ENCODE measurements around the gene DHRS11. TPM values are rescaled to one million over a fixed set of nuclear protein-coding genes. Genes with fewer than 3 reads are reported as not detected.

The DHRS11 gene
- total and polyA plus RNA-seq, 2 of the 8 experiments (the other 6 are each of a cell fraction or from before 2014, with no cell fraction given), result 29.5 to 63.3 TPM

DNA sequence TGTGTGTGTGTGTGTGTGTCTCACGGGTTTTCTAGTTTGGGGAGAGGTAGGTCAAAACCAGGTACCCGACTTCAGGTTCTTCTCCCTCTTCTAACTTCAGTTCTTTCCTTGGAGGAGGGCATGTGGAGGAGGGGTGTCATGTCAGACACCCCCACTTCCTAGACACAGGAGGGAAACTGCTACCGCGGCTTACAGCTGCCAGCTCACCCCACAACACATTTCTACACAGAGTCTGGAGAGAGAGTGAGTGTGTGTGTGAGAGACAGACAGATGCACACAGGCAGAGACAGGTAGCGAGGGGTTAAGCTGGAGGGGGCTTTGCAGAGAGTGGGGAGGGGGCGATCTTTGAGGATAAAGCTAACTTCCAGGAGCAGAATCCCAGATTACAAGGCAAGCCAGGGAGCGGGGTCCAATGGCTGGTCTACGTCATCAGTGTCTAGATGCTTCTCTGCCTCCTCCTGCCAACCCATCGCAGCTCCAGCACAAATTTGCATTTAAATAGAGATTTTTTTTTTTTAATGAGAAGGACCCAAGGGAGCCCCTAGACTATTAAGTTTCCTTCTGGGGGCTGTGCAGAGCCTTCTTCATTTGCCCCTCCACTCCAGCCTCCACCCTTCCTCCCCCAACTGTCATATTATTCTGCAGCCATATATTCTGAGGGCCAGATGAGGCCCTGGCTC is 58.6 kb downstream of the DHRS11 start:
- no peaks in the 10 kb centered on the region for H3K79me1 ChIP-seq (ENCODE audit: low read depth, low read length)
- FAIRE-seq, result no peak
- H2AFZ ChIP-seq (ENCODE audit: low read length), result no peak overlapping the region
- no peak overlapping the region for H2BK120ac ChIP-seq (replicated peaks; ENCODE audit: low read depth, low read length)
- H3K56ac ChIP-seq (replicated peaks; ENCODE audit: insufficient read length, low read depth, low read length), result no peak overlapping the region
- 0 out of 2 replicates have a peak overlapping the region, but pooled peaks have one; percentile 81 for H2BK15ac ChIP-seq (ENCODE audit: low read length)
- no peak overlapping the region for H3K18ac ChIP-seq (ENCODE audit: extremely low read depth, low read length)
- H3K9me3 ChIP-seq (ENCODE audit: insufficient read depth in 2 of 2, low read depth in 1 of 2, low read length in 1 of 2), result no peaks in the 10 kb centered on the region
- no peaks in the 10 kb centered on the region for H3K79me2 ChIP-seq (ENCODE audit: control insufficient read depth in 1 of 2, insufficient read depth in 2 of 2, low read length in 2 of 2)
- peak overlapping the region; percentile 35; the same call in 1 of the 2 replicates for H2BK5ac ChIP-seq (ENCODE audit: low read depth, low read length)
- no peak overlapping the region for H2BK20ac ChIP-seq (ENCODE audit: low read length)
- no peak overlapping the region for H3K14ac ChIP-seq (ENCODE audit: insufficient read length)
- WGBS, 2 experiments (ENCODE audit: extremely low coverage in 1 of 2, insufficient coverage in 1 of 2, insufficient read length in 1 of 2, insufficient replicate concordance in 2 of 2, low coverage in 1 of 2, low lambda C conversion rate in 2 of 2, missing lambda C conversion rate in 1 of 2), result 54% methylated on average over 9 of the region's 9 CpGs; no CpG with 5 or more reads in 1 of the 2 experiments
- no peak overlapping the region for H3K23ac ChIP-seq (ENCODE audit: insufficient read length)
- H3K23me2 ChIP-seq (ENCODE audit: low read depth, low read length), result no peaks in the 10 kb centered on the region
- TF ChIP-seq EZH2 (IDR thresholded peaks at IDR 0.05; ENCODE audit: low read depth, low read length, severe bottlenecking), result no peak
- TF ChIP-seq, protein P1, sequence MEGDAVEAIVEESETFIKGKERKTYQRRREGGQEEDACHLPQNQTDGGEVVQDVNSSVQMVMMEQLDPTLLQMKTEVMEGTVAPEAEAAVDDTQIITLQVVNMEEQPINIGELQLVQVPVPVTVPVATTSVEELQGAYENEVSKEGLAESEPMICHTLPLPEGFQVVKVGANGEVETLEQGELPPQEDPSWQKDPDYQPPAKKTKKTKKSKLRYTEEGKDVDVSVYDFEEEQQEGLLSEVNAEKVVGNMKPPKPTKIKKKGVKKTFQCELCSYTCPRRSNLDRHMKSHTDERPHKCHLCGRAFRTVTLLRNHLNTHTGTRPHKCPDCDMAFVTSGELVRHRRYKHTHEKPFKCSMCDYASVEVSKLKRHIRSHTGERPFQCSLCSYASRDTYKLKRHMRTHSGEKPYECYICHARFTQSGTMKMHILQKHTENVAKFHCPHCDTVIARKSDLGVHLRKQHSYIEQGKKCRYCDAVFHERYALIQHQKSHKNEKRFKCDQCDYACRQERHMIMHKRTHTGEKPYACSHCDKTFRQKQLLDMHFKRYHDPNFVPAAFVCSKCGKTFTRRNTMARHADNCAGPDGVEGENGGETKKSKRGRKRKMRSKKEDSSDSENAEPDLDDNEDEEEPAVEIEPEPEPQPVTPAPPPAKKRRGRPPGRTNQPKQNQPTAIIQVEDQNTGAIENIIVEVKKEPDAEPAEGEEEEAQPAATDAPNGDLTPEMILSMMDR (IDR thresholded peaks at IDR 0.05; ENCODE audit: control extremely low read depth in 1 of 3, insufficient read depth in 1 of 3, low read depth in 1 of 3, low read length in 3 of 3), result no peak
- no peaks in the 10 kb centered on the region for H3K36me3 ChIP-seq (ENCODE audit: control insufficient read depth in 2 of 4, insufficient read depth in 4 of 4, low read length in 3 of 4)
- H3K4me3 ChIP-seq (ENCODE audit: extremely low read depth in 1 of 4, insufficient read depth in 2 of 4, low read depth in 3 of 4, low read length in 4 of 4), result no peak overlapping the region
- no peak overlapping the region for H3K4ac ChIP-seq (replicated peaks; ENCODE audit: insufficient read length, low read depth, low read length)
- CTCF ChIA-PET (ENCODE audit: partially characterized antibody), result interaction anchor here (0.6 to 6.8 kb wide), 7 partner anchors 8 to 397 kb away, joined by 3 to 64 read pairs (median 4); no protein-coding TSS in a partner anchor
- no peak overlapping the region for H2AK5ac ChIP-seq (ENCODE audit: low read depth, low read length)
- H4K20me1 ChIP-seq (replicated peaks in 1 of 2; ENCODE audit: control insufficient read depth in 1 of 2, insufficient read depth in 2 of 2, low read length in 2 of 2), result peaks cover 0 to 6% of the 10 kb centered on the region in 2 experiments
- no peak overlapping the region for H2BK12ac ChIP-seq (ENCODE audit: low read depth, low read length)
- peaks cover 0 to 3% (median 1%) of the 10 kb centered on the region in 4 experiments; a peak in 2 of 7 replicates for H3K27me3 ChIP-seq (replicated peaks in 1 of 4; ENCODE audit: control insufficient read depth in 3 of 4, extremely low read depth in 1 of 4, insufficient read depth in 3 of 4, low read length in 3 of 4)
- no peak overlapping the region for H4K5ac ChIP-seq (ENCODE audit: insufficient read length, low read depth, low read length)
- POLR2A ChIA-PET (ENCODE audit: partially characterized antibody), result interaction anchor here (1.0 to 1.1 kb wide), 2 partner anchors 8 to 12 kb away, joined by 3 read pairs; no protein-coding TSS in a partner anchor
- H3K27ac ChIP-seq (ENCODE audit: low read depth, low read length), result no peak overlapping the region
- H3K4me2 ChIP-seq (ENCODE audit: insufficient read depth in 1 of 2, low read depth in 2 of 2, low read length in 2 of 2), result no peak overlapping the region
- H4K8ac ChIP-seq (ENCODE audit: extremely low read depth, insufficient read depth, low read length), result no peak overlapping the region
- peaks cover 2 to 8% (median 5%) of the 10 kb centered on the region in 4 experiments; a peak in 5 of 7 replicates for H3K4me1 ChIP-seq (replicated peaks in 1 of 4; ENCODE audit: control insufficient read depth in 3 of 4, insufficient read depth in 4 of 4, low read length in 3 of 4)
- DNase-seq (ENCODE audit: low read depth in 1 of 2, low spot score in 2 of 2), result no peak
- H4K91ac ChIP-seq (replicated peaks; ENCODE audit: insufficient read length, low read length), result no peak overlapping the region
- no peak overlapping the region for H3K9ac ChIP-seq (replicated peaks in 1 of 4; ENCODE audit: extremely low read depth in 1 of 4, low read depth in 3 of 4, low read length in 3 of 4)
